Gastroesophageal sphincter (tissue), 4 donors: ENCODE results near the gene CXCR4. TPM values are rescaled to one million over a fixed set of nuclear protein-coding genes. Genes with fewer than 3 reads are reported as not detected.
"Not testable (repeated sequence)": the region's sequence is repeated elsewhere in the genome, so short reads cannot be mapped to it uniquely, and the experiment has no call there.

Experiments used
- ATAC-seq: fragments of 150-250 bp; one replicate; pipeline ENCODE4 v1.9.1; 2016; ENCODE audit warnings: mild to moderate bottlenecking, moderate library complexity
- H3K27ac ChIP-seq, 4 donors: fragments of 200-600 bp; sonication (generic) in 3 of 4; 1 replicate in 3 of 4; 2 replicates in 1 of 4; pipeline ENCODE4 v1.5.1; 2016 to 2019
- H3K27me3 ChIP-seq: fragments of 200-600 bp; sonication (generic); one replicate; pipeline ENCODE4 v1.5.1; 2019
- H3K36me3 ChIP-seq, 2 donors: fragments of 200-600 bp; sonication (generic); one replicate each; pipeline ENCODE4 v1.5.1; 2019; ENCODE audit warnings: control low read depth in 1 of 2
- H3K4me1 ChIP-seq, 3 donors: fragments of 200-600 bp; sonication (generic); 1 replicate in 2 of 3; 2 replicates in 1 of 3; pipeline ENCODE4 v1.5.1; 2016 to 2019; ENCODE audit warnings: control low read depth in 2 of 3
- H3K4me3 ChIP-seq, 2 donors: fragments of 200-600 bp; sonication (generic); one replicate each; pipeline ENCODE4 v1.5.1; 2019; ENCODE audit warnings: mild to moderate bottlenecking in 1 of 2, moderate library complexity in 1 of 2
- H3K9me3 ChIP-seq, 3 donors: fragments of 200-600 bp; sonication (generic); one replicate each; pipeline ENCODE4 v1.5.1; 2017 to 2019; ENCODE audit warnings: control low read depth in 2 of 3
- EP300 ChIP-seq: sonication (generic); formaldehyde crosslinking; IDR thresholded peaks from one replicate; pipeline ENCODE4 v1.6.1; 2017; ENCODE audit warnings: antibody characterized with exemption, mild to moderate bottlenecking
- POLR2A ChIP-seq, 2 donors: fragments of 450-650 bp; IDR thresholded peaks; one replicate each; pipeline ENCODE4 v1.6.1; 2017; ENCODE audit warnings: antibody characterized with exemption in 2 of 2, mild to moderate bottlenecking in 2 of 2, moderate library complexity in 1 of 2
- POLR2AphosphoS5 ChIP-seq: sonication (generic); formaldehyde crosslinking; IDR thresholded peaks from one replicate; pipeline ENCODE4 v1.6.1; 2017; ENCODE audit warnings: antibody characterized with exemption
- WGBS, 2 donors: methylation state at CpG; one replicate each; pipeline ENCODE4 v1.1.5; 2018; ENCODE audit warnings: low coverage in 1 of 2; 5-methylcytosine and 5-hydroxymethylcytosine counted together
- total RNA-seq, 4 donors: library from RNA; depleted of rRNA; stranded (reverse); fragments of >200 nt; gene quantifications; one replicate each; pipeline ENCODE4 v1.1.0, GENCODE V29; 2016
- TF ChIP-seq, protein P1 (sequence below), 4 experiments: fragments of 200-600 bp in 2 of 4; fragments of 450-650 bp in 2 of 4; sonication (generic) in 1 of 4; IDR thresholded peaks; one replicate each; pipeline ENCODE4 v1.5.1; 2017 to 2019; ENCODE audit warnings: antibody characterized with exemption in 4 of 4, mild to moderate bottlenecking in 2 of 4, moderate library complexity in 2 of 4

CXCR4 gene
- total RNA-seq, 4 donors from 2014 or later, result 5.1 to 8.2 (median 7.7) TPM

DNA sequence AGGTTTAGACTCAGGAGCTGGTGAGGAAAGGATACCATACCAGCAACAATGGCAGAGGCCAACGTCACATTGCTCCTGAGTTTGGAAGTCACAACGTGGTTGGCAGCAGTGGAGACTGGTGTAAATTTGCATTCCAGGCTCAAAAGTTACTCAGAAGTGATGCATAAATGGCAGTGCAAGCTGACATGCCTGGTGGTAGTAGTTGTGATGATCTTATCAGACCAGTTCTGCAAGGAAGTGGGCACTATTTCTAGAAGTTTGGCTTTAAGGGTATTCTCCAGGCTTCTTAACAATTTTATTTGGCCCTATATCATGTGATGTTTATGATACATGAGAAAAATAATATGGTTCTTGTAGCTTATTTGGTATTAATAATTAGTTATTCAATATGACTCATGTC lies 37.8 kb downstream of the CXCR4 start:
- Histone ChIP-seq H3K36me3 (no peaks in the 10 kb centered on the region), H3K4me3 (no peak overlapping the region), H3K27ac (no peak overlapping the region), H3K27me3 (no peaks in the 10 kb centered on the region), H3K9me3 (no peaks in the 10 kb centered on the region), H3K4me1 (peaks cover 0 to 5% (median 0%) of the 10 kb centered on the region in 3 donors)
- no peak for ATAC-seq
- TF ChIP-seq POLR2A (IDR thresholded peaks at IDR 0.05), result no peak
- no peak for TF ChIP-seq EP300
- no peak for TF ChIP-seq POLR2AphosphoS5
- TF ChIP-seq, protein P1, sequence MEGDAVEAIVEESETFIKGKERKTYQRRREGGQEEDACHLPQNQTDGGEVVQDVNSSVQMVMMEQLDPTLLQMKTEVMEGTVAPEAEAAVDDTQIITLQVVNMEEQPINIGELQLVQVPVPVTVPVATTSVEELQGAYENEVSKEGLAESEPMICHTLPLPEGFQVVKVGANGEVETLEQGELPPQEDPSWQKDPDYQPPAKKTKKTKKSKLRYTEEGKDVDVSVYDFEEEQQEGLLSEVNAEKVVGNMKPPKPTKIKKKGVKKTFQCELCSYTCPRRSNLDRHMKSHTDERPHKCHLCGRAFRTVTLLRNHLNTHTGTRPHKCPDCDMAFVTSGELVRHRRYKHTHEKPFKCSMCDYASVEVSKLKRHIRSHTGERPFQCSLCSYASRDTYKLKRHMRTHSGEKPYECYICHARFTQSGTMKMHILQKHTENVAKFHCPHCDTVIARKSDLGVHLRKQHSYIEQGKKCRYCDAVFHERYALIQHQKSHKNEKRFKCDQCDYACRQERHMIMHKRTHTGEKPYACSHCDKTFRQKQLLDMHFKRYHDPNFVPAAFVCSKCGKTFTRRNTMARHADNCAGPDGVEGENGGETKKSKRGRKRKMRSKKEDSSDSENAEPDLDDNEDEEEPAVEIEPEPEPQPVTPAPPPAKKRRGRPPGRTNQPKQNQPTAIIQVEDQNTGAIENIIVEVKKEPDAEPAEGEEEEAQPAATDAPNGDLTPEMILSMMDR (IDR thresholded peaks at IDR 0.05), result no peak
- 73 to 94% methylated on average over 2 of the region's 2 CpGs for WGBS, 2 donors

- Histone ChIP-seq H3K4me3 (no peak overlapping the region), H3K27me3 (no peaks in the 10 kb centered on the region), H3K4me1 (peaks cover 0 to 8% (median 0%) of the 10 kb centered on the region in 3 donors), H3K27ac (no peak overlapping the region), H3K36me3 (no peaks in the 10 kb centered on the region), H3K9me3 (no peaks in the 10 kb centered on the region)
- ATAC-seq, result no peak
- TF ChIP-seq POLR2AphosphoS5 (no peak), EP300 (no peak), POLR2A (IDR thresholded peaks at IDR 0.05) (no peak)
- TF ChIP-seq, protein P1 (IDR thresholded peaks at IDR 0.05), result no peak
- WGBS, 2 donors, result 83% methylated on average over 5 of the region's 5 CpGs; no CpG with 5 or more reads in 1 of the 2 donors
These were observed 40.8 kb downstream of the CXCR4 start for GRCh38 chr2:136077107-136077506.

- H3K4me1 ChIP-seq, result peaks cover 0 to 8% (median 0%) of the 10 kb centered on the region in 3 donors
- TF ChIP-seq, protein P1 (IDR thresholded peaks at IDR 0.05), result peak in 2 of 4 experiments; percentile 37 to 40
- TF ChIP-seq POLR2AphosphoS5, result no peak
- no peaks in the 10 kb centered on the region for H3K36me3 ChIP-seq
- H3K4me3 ChIP-seq, result no peak overlapping the region
- no peaks in the 10 kb centered on the region for H3K9me3 ChIP-seq
- WGBS, 2 donors, result 50 to 67% methylated on average over 8 to 10 of the region's 12 CpGs
- no peaks in the 10 kb centered on the region for H3K27me3 ChIP-seq
- no peak overlapping the region for H3K27ac ChIP-seq
- ATAC-seq, result no peak
These were observed 42.5 kb downstream of the CXCR4 start for GRCh38 chr2:136075476-136075875.

DNA sequence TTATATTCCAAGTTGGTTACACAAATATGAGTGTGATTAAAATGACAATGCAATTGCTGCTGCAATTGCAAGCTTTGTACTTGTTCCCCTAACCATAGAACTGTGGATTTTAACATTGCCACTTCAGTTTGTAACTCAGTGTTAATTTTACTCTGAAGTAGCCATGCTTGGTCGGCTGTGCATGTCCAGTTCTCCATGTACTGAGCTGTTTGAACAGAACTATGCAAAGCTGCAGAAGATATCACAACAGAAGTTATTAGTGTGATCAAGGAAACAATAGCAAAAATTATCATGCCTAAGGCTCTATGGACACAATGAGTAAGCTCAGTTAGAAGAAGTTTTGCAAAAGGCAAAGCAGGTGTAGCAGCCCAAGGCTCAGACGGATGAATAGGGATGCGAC lies 45.3 kb downstream of the CXCR4 start:
- no peaks in the 10 kb centered on the region for H3K27me3 ChIP-seq
- no peaks in the 10 kb centered on the region for H3K36me3 ChIP-seq
- no peaks in the 10 kb centered on the region for H3K9me3 ChIP-seq
- H3K27ac ChIP-seq, result no peak overlapping the region
- 96 to 100% methylated on average over 2 to 3 of the region's 3 CpGs for WGBS, 2 donors
- TF ChIP-seq POLR2AphosphoS5, result no peak
- TF ChIP-seq EP300, result no peak
- no peak for TF ChIP-seq POLR2A (IDR thresholded peaks at IDR 0.05)
- TF ChIP-seq, protein P1 (IDR thresholded peaks at IDR 0.05), result no peak
- no peak overlapping the region for H3K4me3 ChIP-seq
- peaks cover 0 to 8% (median 0%) of the 10 kb centered on the region in 3 donors for H3K4me1 ChIP-seq
- no peak for ATAC-seq

- ATAC-seq, result not testable (repeated sequence)
- 92 to 100% methylated on average over 3 to 4 of the region's 4 CpGs for WGBS, 2 donors
These were observed 46.1 kb downstream of the CXCR4 start for GRCh38 chr2:136071887-136072286.

GRCh38 chr2:136070913-136071312 lies 47.0 kb downstream of the CXCR4 start:
- Histone ChIP-seq H3K27me3 (no peaks in the 10 kb centered on the region), H3K4me1 (peaks cover 0 to 8% (median 0%) of the 10 kb centered on the region in 3 donors), H3K27ac (no peak overlapping the region), H3K9me3 (no peaks in the 10 kb centered on the region), H3K4me3 (no peak overlapping the region), H3K36me3 (no peaks in the 10 kb centered on the region)
- no peak for ATAC-seq
- 97 to 98% methylated on average over 4 of the region's 4 CpGs for WGBS, 2 donors
- TF ChIP-seq, protein P1 (IDR thresholded peaks at IDR 0.05), result no peak
- TF ChIP-seq POLR2A (IDR thresholded peaks at IDR 0.05), result no peak
- TF ChIP-seq POLR2AphosphoS5, result no peak
- TF ChIP-seq EP300, result no peak

More at GRCh38 chr2:136071887-136072286, 46.1 kb downstream of the CXCR4 start:
- H3K4me1 ChIP-seq, H3K27me3 ChIP-seq, H3K4me3 ChIP-seq, H3K9me3 ChIP-seq, H3K27ac ChIP-seq, H3K36me3 ChIP-seq: not testable (repeated sequence)
